H9 (cell line): ENCODE data around the gene GRID1. TPM values are rescaled to one million over a fixed set of nuclear protein-coding genes. Genes with fewer than 3 reads are reported as not detected.
A peak's percentile ranks its signal among the peaks of the same experiment; 100 is the strongest.

Experiments used
- DNase-seq: peaks from one replicate; pipeline ENCODE4 v3.0.0-alpha.2; 2017
- H2AFZ ChIP-seq: one replicate; pipeline ENCODE4 v1.6.1; 2013; ENCODE audit warnings: mild to moderate bottlenecking, low read length, control low read depth, moderate library complexity
- H2AK5ac ChIP-seq: 2 replicates; pipeline ENCODE4 v1.6.1; 2013; ENCODE audit warnings: low read length, control low read depth, mixed read lengths; ENCODE audit not compliant: insufficient read length
- H2BK120ac ChIP-seq: one replicate; pipeline ENCODE4 v1.6.1; 2013; ENCODE audit warnings: low read depth, mild to moderate bottlenecking, low read length, control low read depth, inconsistent platforms; ENCODE audit not compliant: poor library complexity, severe bottlenecking
- H2BK12ac ChIP-seq: 2 replicates; pipeline ENCODE4 v1.6.1; 2013; ENCODE audit warnings: low read length, control low read depth, mixed read lengths, low read depth; ENCODE audit not compliant: insufficient read length
- H2BK15ac ChIP-seq: 2 replicates; pipeline ENCODE4 v1.6.1; 2013; ENCODE audit warnings: low read depth, low read length, control low read depth
- H2BK20ac ChIP-seq: one replicate; pipeline ENCODE4 v1.6.1; 2013; ENCODE audit warnings: low read depth, mild to moderate bottlenecking, low read length, control low read depth, inconsistent platforms; ENCODE audit not compliant: poor library complexity, severe bottlenecking
- H2BK5ac ChIP-seq: 2 replicates; pipeline ENCODE4 v1.6.1; 2013; ENCODE audit warnings: low read length, control low read depth, mixed read lengths; ENCODE audit not compliant: insufficient read length
- H3K14ac ChIP-seq: 2 replicates; pipeline ENCODE4 v1.6.1; 2013; ENCODE audit warnings: low read length, control low read depth; ENCODE audit not compliant: insufficient read depth
- H3K18ac ChIP-seq: 2 replicates; pipeline ENCODE4 v1.6.1; 2013; ENCODE audit warnings: low read depth, mild to moderate bottlenecking, mixed read lengths, low read length, control low read depth; ENCODE audit not compliant: insufficient read length
- H3K23ac ChIP-seq: 2 replicates; pipeline ENCODE4 v1.6.1; 2013; ENCODE audit warnings: low read length, control low read depth, mixed read lengths, low read depth; ENCODE audit not compliant: insufficient read length
- H3K23me2 ChIP-seq: 2 replicates; pipeline ENCODE4 v1.6.1; 2013; ENCODE audit warnings: low read depth, mild to moderate bottlenecking, mixed read lengths, low read length, control low read depth; ENCODE audit not compliant: insufficient read length, poor library complexity, severe bottlenecking
- H3K27ac ChIP-seq: 2 replicates; pipeline ENCODE4 v1.5.1; 2013; ENCODE audit warnings: low read length, control low read depth, mixed read lengths, low read depth; ENCODE audit not compliant: insufficient read length
- H3K27me3 ChIP-seq: 2 replicates; pipeline ENCODE4 v1.6.1; 2013; ENCODE audit warnings: low read length, control low read depth, inconsistent platforms; ENCODE audit not compliant: insufficient read depth
- H3K4ac ChIP-seq: 2 replicates; pipeline ENCODE4 v1.6.1; 2013; ENCODE audit warnings: low read depth, mild to moderate bottlenecking, control low read depth, inconsistent platforms, low read length, moderate library complexity
- H3K4me1 ChIP-seq: 2 replicates; pipeline ENCODE4 v1.6.1; 2013; ENCODE audit warnings: low read length, control low read depth, inconsistent platforms; ENCODE audit not compliant: insufficient read depth
- H3K4me2 ChIP-seq: 2 replicates; pipeline ENCODE4 v1.6.1; 2013; ENCODE audit warnings: low read length, control low read depth, mixed read lengths; ENCODE audit not compliant: insufficient read length, insufficient read depth
- H3K56ac ChIP-seq: 2 replicates; pipeline ENCODE4 v1.6.1; 2013; ENCODE audit warnings: low read depth, mild to moderate bottlenecking, mixed read lengths, low read length, control low read depth; ENCODE audit not compliant: insufficient read length
- H3K79me1 ChIP-seq: 2 replicates; pipeline ENCODE4 v1.6.1; 2013; ENCODE audit warnings: low read depth, mild to moderate bottlenecking, moderate library complexity, low read length, control low read depth, inconsistent platforms; ENCODE audit not compliant: insufficient read depth, poor library complexity, severe bottlenecking
- H3K79me2 ChIP-seq: 2 replicates; pipeline ENCODE4 v1.6.1; 2013; ENCODE audit warnings: low read length, control low read depth, inconsistent platforms; ENCODE audit not compliant: insufficient read depth
- H3K9ac ChIP-seq: 2 replicates; pipeline ENCODE4 v1.6.1; 2013; ENCODE audit warnings: low read length, control low read depth, mixed read lengths; ENCODE audit not compliant: insufficient read length; ENCODE audit errors: extremely low read depth
- H3K9me3 ChIP-seq: one replicate; pipeline ENCODE4 v1.6.1; 2013; ENCODE audit warnings: low read depth, low read length, inconsistent platforms; ENCODE audit not compliant: control insufficient read depth
- H3T11ph ChIP-seq: one replicate; pipeline ENCODE4 v1.6.1; 2013; ENCODE audit warnings: mild to moderate bottlenecking, low read length, control low read depth, inconsistent platforms
- H4K20me1 ChIP-seq: one replicate; pipeline ENCODE4 v1.6.1; 2013; ENCODE audit not compliant: control insufficient read depth, insufficient read length, insufficient read depth
- H4K5ac ChIP-seq: 2 replicates; pipeline ENCODE4 v1.6.1; 2013; ENCODE audit warnings: low read depth, mild to moderate bottlenecking, mixed read lengths, low read length, control low read depth; ENCODE audit not compliant: insufficient read length
- H4K8ac ChIP-seq: replicated peaks from 2 replicates; pipeline ENCODE4 v1.6.1; 2013; ENCODE audit warnings: low read length, control low read depth, mixed read lengths, low read depth; ENCODE audit not compliant: insufficient read length
- H4K91ac ChIP-seq: 2 replicates; pipeline ENCODE4 v1.6.1; 2013; ENCODE audit warnings: low read depth, mild to moderate bottlenecking, moderate library complexity, mixed read lengths, low read length, control low read depth; ENCODE audit not compliant: insufficient read length
- H3K27ac Mint-ChIP-seq, 3 experiments: 2 replicates in 2 of 3; 3 replicates in 1 of 3; pipeline ENCODE4 v1.8.0; 2020 to 2021; ENCODE audit warnings: mixed read lengths in 3 of 3, mild to moderate bottlenecking in 1 of 3, moderate library complexity in 1 of 3
- H3K27me3 Mint-ChIP-seq: 2 replicates; pipeline ENCODE4 v1.8.0; 2021; ENCODE audit warnings: low read depth, mild to moderate bottlenecking, moderate library complexity, mixed read lengths
- H3K36me3 Mint-ChIP-seq, 3 experiments: 2 replicates in 2 of 3; 3 replicates in 1 of 3; pipeline ENCODE4 v1.8.0; 2020 to 2021; ENCODE audit warnings: low read depth in 3 of 3, mixed read lengths in 3 of 3; ENCODE audit not compliant: insufficient read depth in 1 of 3
- H3K4me1 Mint-ChIP-seq, 2 experiments: 2 replicates each; pipeline ENCODE4 v1.8.0; 2020; ENCODE audit warnings: mixed read lengths in 2 of 2
- H3K4me3 Mint-ChIP-seq, 2 experiments: 2 replicates in 1 of 2; 3 replicates in 1 of 2; pipeline ENCODE4 v1.8.0; 2020 to 2021; ENCODE audit warnings: mild to moderate bottlenecking in 2 of 2, mixed read lengths in 2 of 2, moderate library complexity in 1 of 2
- H3K9me3 Mint-ChIP-seq, 2 experiments: 2 replicates in 1 of 2; 3 replicates in 1 of 2; pipeline ENCODE4 v1.8.0; 2020; ENCODE audit warnings: mild to moderate bottlenecking in 2 of 2, mixed read lengths in 2 of 2, moderate library complexity in 1 of 2
- CTCF ChIP-seq: fragments of 200-600 bp; sonication (generic); conservative IDR thresholded peaks from 3 replicates; pipeline ENCODE4 v1.8.0; 2021; ENCODE audit warnings: antibody characterized with exemption, mild to moderate bottlenecking
- whole genome bisulfite sequencing: extraction: QIAGEN DNeasy Blood & Tissue Kit; methylation state at CpG from one replicate; pipeline ENCODE4 v1.1.7; 2013; ENCODE audit warnings: missing lambda C conversion rate, low lambda C conversion rate, mixed read lengths; ENCODE audit not compliant: insufficient read length; ENCODE audit errors: extremely low coverage; 5-methylcytosine and 5-hydroxymethylcytosine counted together
- total RNA-seq: library from RNA; stranded (reverse); gene quantifications from 2 replicates; pipeline ENCODE4 v1.2.1, GENCODE V29; 2021

Gene GRID1
- total RNA-seq, 1 experiment from 2014 or later: 0.35 TPM

- H3K27me3 ChIP-seq: no peaks in the 10 kb centered on the region
- no peaks in the 10 kb centered on the region; a peak in 1 of 7 replicates for H3K36me3 Mint-ChIP-seq
Observed at GRCh38 chr10:86319676-86320075, 46.9 kb downstream of the GRID1 start.

More at GRCh38 chr10:86319676-86320075, 46.9 kb downstream of the GRID1 start:
- H3K27ac ChIP-seq: no peak overlapping the region
- no CpG with 5 or more reads among the region's 4 CpGs for WGBS
- Mint-ChIP-seq H3K9me3 (no peaks in the 10 kb centered on the region; a peak in 1 of 5 replicates), H3K4me1 (peaks cover 2 to 7% of the 10 kb centered on the region in 2 experiments; a peak in 2 of 4 replicates), H3K27ac (0 out of 7 replicates have a peak overlapping the region, but pooled peaks of 1 of the 3 experiments have one; percentile 45), H3K27me3 (peaks cover 2% of the 10 kb centered on the region; the same call in 1 of the 2 replicates), H3K4me3 (no peak overlapping the region)
- no peaks in the 10 kb centered on the region for H3K79me2 ChIP-seq
- H3K9me3 ChIP-seq: no peaks in the 10 kb centered on the region
- no peak overlapping the region for H2AFZ ChIP-seq
- TF ChIP-seq CTCF: no peak
- H3T11ph ChIP-seq: no peak overlapping the region
- H3K56ac ChIP-seq: no peak overlapping the region
- no peak overlapping the region for H3K4ac ChIP-seq
- no peaks in the 10 kb centered on the region for H3K4me1 ChIP-seq
- H3K9ac ChIP-seq: no peak overlapping the region
- H2AK5ac ChIP-seq: no peak overlapping the region
- H3K79me1 ChIP-seq: no peaks in the 10 kb centered on the region
- H2BK120ac ChIP-seq: no peak overlapping the region
- no peak overlapping the region for H2BK15ac ChIP-seq
- H3K23me2 ChIP-seq: no peaks in the 10 kb centered on the region
- H3K18ac ChIP-seq: no peak overlapping the region
- H3K14ac ChIP-seq: no peak overlapping the region
- no peak overlapping the region for H3K4me2 ChIP-seq
- H4K20me1 ChIP-seq: no peaks in the 10 kb centered on the region
- H2BK12ac ChIP-seq: no peak overlapping the region
- peak; percentile 19 for DNase-seq
- H4K5ac ChIP-seq: no peak overlapping the region
- H4K8ac ChIP-seq: no peak overlapping the region
- no peak overlapping the region for H2BK20ac ChIP-seq
- H3K23ac ChIP-seq: no peak overlapping the region
- H2BK5ac ChIP-seq: no peak overlapping the region
- no peak overlapping the region for H4K91ac ChIP-seq
